Esophagus squamous epithelium (tissue), 4 donors: Measurements from ENCODE around the gene NDRG4.

Experiments used
- POLR2A ChIP-seq, 4 donors: fragments of 450-650 bp; IDR thresholded peaks; one replicate each; pipeline ENCODE4 v1.6.1; 2017; ENCODE audit warnings: antibody characterized with exemption in 4 of 4, mild to moderate bottlenecking in 4 of 4, moderate library complexity in 3 of 4
- TF ChIP-seq, protein P1 (sequence below), 6 experiments: fragments of 450-650 bp in 4 of 6; fragments of 200-600 bp in 2 of 6; sonication (generic) in 2 of 6; IDR thresholded peaks; one replicate each; pipeline ENCODE4 v1.5.1; 2016 to 2019; ENCODE audit warnings: antibody characterized with exemption in 6 of 6, mild to moderate bottlenecking in 4 of 6, moderate library complexity in 4 of 6

DNA sequence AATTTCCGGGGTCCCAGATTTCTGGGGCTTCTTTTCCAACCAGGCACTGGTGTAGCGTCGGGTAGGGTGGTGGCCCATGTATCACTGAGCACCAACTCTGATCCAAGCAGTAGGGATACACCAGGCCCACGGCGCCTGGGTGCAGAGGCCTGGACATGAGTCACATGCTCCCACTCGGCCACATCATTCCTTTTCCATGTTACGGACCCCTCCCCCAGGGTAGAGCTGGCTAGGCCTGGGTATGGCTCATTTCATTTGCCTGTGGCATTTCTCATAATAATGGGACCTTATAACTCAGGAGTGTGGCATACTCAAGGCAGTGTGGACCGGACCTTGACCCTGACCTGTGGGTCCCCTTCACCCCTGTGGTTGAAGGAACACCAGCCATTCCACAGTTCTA, 18.0 kb upstream of the NDRG4 start:
- TF ChIP-seq, protein P1, sequence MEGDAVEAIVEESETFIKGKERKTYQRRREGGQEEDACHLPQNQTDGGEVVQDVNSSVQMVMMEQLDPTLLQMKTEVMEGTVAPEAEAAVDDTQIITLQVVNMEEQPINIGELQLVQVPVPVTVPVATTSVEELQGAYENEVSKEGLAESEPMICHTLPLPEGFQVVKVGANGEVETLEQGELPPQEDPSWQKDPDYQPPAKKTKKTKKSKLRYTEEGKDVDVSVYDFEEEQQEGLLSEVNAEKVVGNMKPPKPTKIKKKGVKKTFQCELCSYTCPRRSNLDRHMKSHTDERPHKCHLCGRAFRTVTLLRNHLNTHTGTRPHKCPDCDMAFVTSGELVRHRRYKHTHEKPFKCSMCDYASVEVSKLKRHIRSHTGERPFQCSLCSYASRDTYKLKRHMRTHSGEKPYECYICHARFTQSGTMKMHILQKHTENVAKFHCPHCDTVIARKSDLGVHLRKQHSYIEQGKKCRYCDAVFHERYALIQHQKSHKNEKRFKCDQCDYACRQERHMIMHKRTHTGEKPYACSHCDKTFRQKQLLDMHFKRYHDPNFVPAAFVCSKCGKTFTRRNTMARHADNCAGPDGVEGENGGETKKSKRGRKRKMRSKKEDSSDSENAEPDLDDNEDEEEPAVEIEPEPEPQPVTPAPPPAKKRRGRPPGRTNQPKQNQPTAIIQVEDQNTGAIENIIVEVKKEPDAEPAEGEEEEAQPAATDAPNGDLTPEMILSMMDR (IDR thresholded peaks at IDR 0.05), result no peak
- TF ChIP-seq POLR2A (IDR thresholded peaks at IDR 0.05), result no peak
